AG09319 (cell line): ENCODE results near the gene BAIAP2.

Source experiments
- DNase-seq: peaks from one replicate; pipeline ENCODE4 v3.0.0-alpha.2; 2010; ENCODE audit warnings: low read depth; ENCODE audit errors: extremely low read depth
- CTCF ChIP-seq: IDR thresholded peaks from 2 replicates; pipeline ENCODE4 v1.5.1; 2011; ENCODE audit warnings: low read depth, mild to moderate bottlenecking, inconsistent platforms, low read length, moderate library complexity

Gene BAIAP2

GRCh38 chr17:81127526-81128177 lies 92.7 kb downstream of the BAIAP2 start:
- no peak for DNase-seq
- TF ChIP-seq CTCF = no peak

GRCh38 chr17:81128338-81128737 lies 93.4 kb downstream of the BAIAP2 start:
- no peak for TF ChIP-seq CTCF

GRCh38 chr17:81128774-81129173 lies 93.8 kb downstream of the BAIAP2 start:
- no peak for TF ChIP-seq CTCF

More at GRCh38 chr17:81128338-81128737, 93.4 kb downstream of the BAIAP2 start:
- DNase-seq = no peak

GRCh38 chr17:81129289-81129688 lies 94.3 kb downstream of the BAIAP2 start:
- no peak for DNase-seq
- TF ChIP-seq CTCF = no peak

More at GRCh38 chr17:81128774-81129173, 93.8 kb downstream of the BAIAP2 start:
- DNase-seq = no peak

- DNase-seq = no peak
- TF ChIP-seq CTCF = no peak
These were observed 94.9 kb downstream of the BAIAP2 start for GRCh38 chr17:81129711-81130367.

- TF ChIP-seq CTCF = no peak
- no peak for DNase-seq
These were observed 95.7 kb downstream of the BAIAP2 start for GRCh38 chr17:81130385-81131361.
